Activated naive CD8-positive, alpha-beta T cell (primary cell): Measurements from ENCODE around the gene ERP29.
"Not testable (repeated sequence)": the region's sequence is repeated elsewhere in the genome, so short reads cannot be mapped to it uniquely, and the experiment has no call there.

ENCODE experiments used
- H3K27ac Mint-ChIP-seq: one replicate; pipeline ENCODE4 v1.8.0; 2021; ENCODE audit warnings: mixed read lengths
- H3K27me3 Mint-ChIP-seq: one replicate; pipeline ENCODE4 v1.8.0; 2021; ENCODE audit warnings: mixed read lengths
- H3K36me3 Mint-ChIP-seq: one replicate; pipeline ENCODE4 v1.8.0; 2021; ENCODE audit warnings: mixed read lengths
- H3K4me1 Mint-ChIP-seq: one replicate; pipeline ENCODE4 v1.8.0; 2021; ENCODE audit warnings: low read depth, mixed read lengths
- H3K4me3 Mint-ChIP-seq: one replicate; pipeline ENCODE4 v1.8.0; 2021; ENCODE audit warnings: mild to moderate bottlenecking, mixed read lengths
- H3K9me3 Mint-ChIP-seq: one replicate; pipeline ENCODE4 v1.8.0; 2021; ENCODE audit warnings: low read depth, mixed read lengths

The ERP29 gene

DNA sequence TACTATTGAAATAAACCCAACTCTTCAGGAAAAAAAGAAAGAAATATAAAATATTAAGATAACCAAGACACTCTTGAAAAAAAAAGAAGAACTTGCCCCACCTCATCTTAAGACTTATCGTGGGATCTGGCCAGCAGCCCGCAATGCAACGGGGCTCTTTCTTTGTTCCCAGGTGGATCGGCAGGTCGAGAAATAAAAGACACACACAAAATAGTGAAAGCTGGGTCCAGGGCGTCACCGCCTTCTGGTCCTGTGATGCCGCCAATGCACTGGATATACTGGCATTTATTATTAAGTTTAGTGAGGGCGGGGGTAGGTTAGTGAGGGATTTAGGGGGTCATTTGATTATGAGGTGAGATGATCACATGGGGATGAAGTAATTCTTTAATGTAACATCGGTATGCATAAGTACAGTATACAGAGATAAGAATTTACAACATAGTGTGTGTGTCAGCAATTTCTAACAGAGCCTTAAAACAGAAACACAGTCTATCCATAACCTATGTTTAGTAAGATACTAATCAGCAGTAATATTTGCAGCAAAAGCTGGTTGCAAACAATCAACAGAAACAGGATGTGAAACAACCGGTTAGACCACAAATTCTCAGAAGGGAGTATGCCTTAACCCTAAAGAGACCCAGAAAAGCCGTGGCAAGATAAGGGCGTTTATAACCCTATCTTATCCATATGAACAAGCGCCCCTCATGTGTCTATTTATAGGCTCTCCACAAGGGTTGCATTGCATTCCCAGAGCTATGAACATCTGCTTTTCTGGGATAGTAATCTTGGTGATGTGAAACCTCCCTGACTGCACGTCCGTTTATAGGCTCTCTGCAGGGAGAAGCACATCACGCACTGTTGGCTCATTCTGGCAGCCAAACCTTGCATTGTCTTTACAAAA, 18.8 kb upstream of the ERP29 start:
- not testable (repeated sequence) for H3K9me3 Mint-ChIP-seq, H3K36me3 Mint-ChIP-seq, H3K27me3 Mint-ChIP-seq
- H3K27ac Mint-ChIP-seq, result peak overlapping the region; percentile 68
- H3K4me3 Mint-ChIP-seq, result peak overlapping the region; percentile 87
- peaks cover 81% of the 10 kb centered on the region for H3K4me1 Mint-ChIP-seq

DNA sequence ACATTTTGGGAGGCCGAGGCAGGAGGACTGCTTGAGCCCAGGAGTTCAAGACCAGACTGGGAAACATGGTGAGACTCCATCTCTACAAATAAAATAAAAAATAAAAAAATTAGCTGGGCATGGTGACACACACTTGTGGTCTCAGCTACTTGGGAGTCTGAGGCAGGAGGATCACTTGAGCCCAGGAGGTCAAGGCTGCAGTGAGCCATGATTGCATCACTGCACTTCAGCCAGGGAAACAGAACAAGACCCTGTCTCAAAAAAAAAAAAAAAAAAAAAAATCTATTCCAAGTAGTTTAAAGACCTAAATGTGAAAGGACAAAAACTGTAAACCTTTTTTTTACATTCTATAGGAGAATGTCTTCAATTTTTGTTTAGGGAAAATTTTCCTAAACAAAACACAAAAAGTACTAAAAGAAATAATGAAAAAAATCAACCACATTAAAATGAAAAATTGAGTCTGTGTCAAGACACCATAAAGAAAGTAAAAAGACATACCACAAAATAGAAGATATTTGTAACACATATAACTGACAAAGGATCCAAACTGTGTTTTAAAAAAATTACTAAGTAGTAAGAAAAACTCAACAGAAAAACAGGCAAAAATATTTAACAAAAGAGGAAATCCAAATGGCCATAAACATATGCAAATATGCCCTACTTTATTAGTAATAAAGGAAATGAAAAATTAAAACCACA, 17.3 kb upstream of the ERP29 start:
- no peaks in the 10 kb centered on the region for H3K36me3 Mint-ChIP-seq
- H3K4me1 Mint-ChIP-seq, result peaks cover 87% of the 10 kb centered on the region
- no peaks in the 10 kb centered on the region for H3K27me3 Mint-ChIP-seq
- H3K9me3 Mint-ChIP-seq, result no peaks in the 10 kb centered on the region
- peak overlapping the region; percentile 22 for H3K27ac Mint-ChIP-seq
- H3K4me3 Mint-ChIP-seq, result no peak overlapping the region

DNA sequence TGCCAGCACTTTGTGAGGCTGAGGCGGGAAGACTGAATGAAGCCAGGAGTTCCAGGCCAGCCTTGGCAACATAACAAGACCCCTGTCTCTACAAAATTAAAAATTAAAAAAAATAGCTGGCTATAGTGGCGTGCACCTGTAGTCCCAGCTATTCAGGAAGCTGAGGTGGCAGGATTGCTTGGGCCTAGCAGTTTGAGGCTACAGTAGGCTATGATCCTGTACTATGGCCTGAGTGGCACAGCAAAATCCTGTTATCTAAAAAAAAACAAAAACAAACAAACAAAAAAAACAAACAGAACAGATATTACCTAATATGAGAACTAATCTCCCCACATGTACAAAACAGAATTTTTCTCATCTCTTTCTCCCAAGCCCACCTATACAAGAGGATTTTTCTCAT, 15.9 kb upstream of the ERP29 start:
- peak overlapping the region; percentile 73 for H3K27ac Mint-ChIP-seq
- no peak overlapping the region for H3K4me3 Mint-ChIP-seq
- H3K27me3 Mint-ChIP-seq, result no peaks in the 10 kb centered on the region
- H3K4me1 Mint-ChIP-seq, result peaks cover 90% of the 10 kb centered on the region
- no peaks in the 10 kb centered on the region for H3K36me3 Mint-ChIP-seq
- no peaks in the 10 kb centered on the region for H3K9me3 Mint-ChIP-seq

DNA sequence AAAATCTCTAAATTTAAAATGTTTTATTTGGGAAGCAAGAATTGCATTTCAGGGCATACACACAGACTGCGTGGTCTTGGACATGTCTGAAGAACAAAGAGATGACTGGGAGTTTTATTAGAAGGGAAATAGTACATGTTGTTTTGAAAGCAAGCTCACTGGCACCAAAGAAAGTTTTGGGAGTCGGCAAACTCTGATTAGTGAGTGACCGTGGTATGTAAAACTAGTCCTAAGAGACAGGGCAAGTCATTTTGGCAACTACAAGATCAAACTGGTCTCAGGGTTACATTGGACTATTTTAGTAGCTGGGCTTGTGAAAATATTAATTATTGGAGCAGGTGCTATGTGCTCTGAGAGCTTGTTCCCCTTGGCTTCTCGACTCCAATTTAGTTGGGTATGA, 15.2 kb upstream of the ERP29 start:
- no peak overlapping the region for H3K4me3 Mint-ChIP-seq
- H3K27ac Mint-ChIP-seq, result peak overlapping the region; percentile 81
- H3K36me3 Mint-ChIP-seq, result no peaks in the 10 kb centered on the region

DNA sequence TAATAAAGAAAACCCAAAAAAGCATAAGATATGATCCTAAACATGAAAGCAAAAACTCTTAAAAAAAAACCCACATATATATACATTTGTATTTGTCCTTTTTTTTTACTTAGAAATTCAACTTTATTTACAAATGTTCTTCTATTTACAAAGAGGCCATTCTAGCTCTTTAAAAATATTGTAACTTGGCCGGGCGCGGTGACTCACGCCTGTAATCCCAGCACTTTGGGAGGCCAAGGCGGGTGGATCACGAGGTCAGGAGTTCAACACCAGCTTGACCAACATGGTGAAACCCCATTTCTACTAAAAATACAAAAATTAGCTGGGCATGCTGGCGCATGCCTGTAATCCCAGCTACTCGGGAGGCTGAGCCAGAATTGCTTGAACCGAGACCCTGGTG, 14.1 kb upstream of the ERP29 start:
- H3K4me1 Mint-ChIP-seq, result peaks cover 83% of the 10 kb centered on the region
- H3K27me3 Mint-ChIP-seq, H3K36me3 Mint-ChIP-seq: not testable (repeated sequence)

More for the DNA sequence above, 15.2 kb upstream of the ERP29 start:
- Mint-ChIP-seq H3K9me3 (no peaks in the 10 kb centered on the region), H3K4me1 (peaks cover 89% of the 10 kb centered on the region), H3K27me3 (no peaks in the 10 kb centered on the region)

DNA sequence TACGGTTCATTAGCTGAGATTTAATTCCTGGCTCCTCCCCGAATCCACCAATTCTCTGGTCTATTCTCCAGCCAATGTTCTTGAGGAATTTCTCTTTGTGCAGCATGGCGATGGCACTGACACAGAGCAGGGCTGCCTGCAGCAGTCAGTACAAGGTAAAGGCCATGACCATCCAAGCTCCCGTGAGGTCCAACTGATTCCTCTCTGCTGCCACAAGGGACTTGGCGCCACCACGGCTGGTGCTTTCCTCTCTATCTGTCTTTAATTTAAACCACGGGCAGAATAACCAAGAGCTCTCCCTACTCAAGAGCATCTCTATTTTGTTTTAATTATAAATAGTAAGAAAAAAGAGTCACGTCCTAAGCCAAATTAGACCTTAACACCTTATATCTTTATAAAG, 12.4 kb upstream of the ERP29 start:
- H3K27me3 Mint-ChIP-seq, result no peaks in the 10 kb centered on the region
- no peaks in the 10 kb centered on the region for H3K9me3 Mint-ChIP-seq
- peak overlapping the region; percentile 93 for H3K27ac Mint-ChIP-seq
- H3K4me1 Mint-ChIP-seq, result peaks cover 80% of the 10 kb centered on the region
- peak overlapping the region; percentile 70 for H3K4me3 Mint-ChIP-seq
- no peaks in the 10 kb centered on the region for H3K36me3 Mint-ChIP-seq

More for the DNA sequence above, 14.1 kb upstream of the ERP29 start:
- not testable (repeated sequence) for H3K4me3 Mint-ChIP-seq, H3K9me3 Mint-ChIP-seq
- peak overlapping the region; percentile 81 for H3K27ac Mint-ChIP-seq

DNA sequence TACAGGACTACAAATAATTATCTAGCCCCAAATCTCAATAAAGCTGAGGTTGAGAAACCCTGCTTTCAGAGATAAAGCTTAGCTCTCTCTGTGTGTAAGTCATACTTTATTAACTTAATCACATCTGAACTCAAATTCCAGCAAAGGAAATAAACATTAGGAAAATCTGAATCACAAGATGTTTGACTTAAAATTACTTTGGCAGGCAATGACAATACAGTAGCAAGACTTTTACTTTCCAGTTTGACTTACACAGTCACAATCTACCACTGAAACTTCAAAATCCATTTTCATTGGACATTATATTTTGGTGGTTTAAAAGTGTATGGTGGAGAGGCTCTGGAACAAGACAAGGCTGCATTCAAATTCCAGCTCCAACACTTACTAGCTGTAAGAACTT, 11.7 kb upstream of the ERP29 start:
- Mint-ChIP-seq H3K27ac (peak overlapping the region; percentile 93), H3K36me3 (no peaks in the 10 kb centered on the region), H3K9me3 (no peaks in the 10 kb centered on the region), H3K4me3 (peak overlapping the region; percentile 73), H3K4me1 (peaks cover 80% of the 10 kb centered on the region), H3K27me3 (no peaks in the 10 kb centered on the region)

DNA sequence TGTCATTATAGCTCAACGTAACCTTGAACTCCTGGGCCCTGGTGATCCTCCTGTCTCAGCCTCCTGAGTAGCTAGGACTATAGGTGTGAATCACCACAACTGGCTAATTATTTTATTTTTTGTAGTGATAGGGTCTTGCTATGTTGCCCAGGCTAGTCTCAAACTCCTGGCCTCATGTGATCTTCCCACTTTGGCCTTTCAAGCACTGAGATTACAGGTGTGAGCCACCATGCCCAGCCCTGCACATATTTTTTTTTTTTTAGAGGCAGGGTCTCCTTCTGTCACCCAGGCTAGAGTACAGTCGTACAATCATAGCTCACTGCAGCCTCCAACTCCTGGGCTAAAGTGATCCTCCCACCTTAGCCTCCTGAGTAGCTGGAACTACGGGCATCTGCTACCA, 9.2 kb upstream of the ERP29 start:
- H3K27me3 Mint-ChIP-seq, result no peaks in the 10 kb centered on the region
- H3K27ac Mint-ChIP-seq, result peak overlapping the region; percentile 10
- H3K4me1 Mint-ChIP-seq, result peaks cover 64% of the 10 kb centered on the region
- no peak overlapping the region for H3K4me3 Mint-ChIP-seq
- peaks cover 1% of the 10 kb centered on the region for H3K36me3 Mint-ChIP-seq
- no peaks in the 10 kb centered on the region for H3K9me3 Mint-ChIP-seq

DNA sequence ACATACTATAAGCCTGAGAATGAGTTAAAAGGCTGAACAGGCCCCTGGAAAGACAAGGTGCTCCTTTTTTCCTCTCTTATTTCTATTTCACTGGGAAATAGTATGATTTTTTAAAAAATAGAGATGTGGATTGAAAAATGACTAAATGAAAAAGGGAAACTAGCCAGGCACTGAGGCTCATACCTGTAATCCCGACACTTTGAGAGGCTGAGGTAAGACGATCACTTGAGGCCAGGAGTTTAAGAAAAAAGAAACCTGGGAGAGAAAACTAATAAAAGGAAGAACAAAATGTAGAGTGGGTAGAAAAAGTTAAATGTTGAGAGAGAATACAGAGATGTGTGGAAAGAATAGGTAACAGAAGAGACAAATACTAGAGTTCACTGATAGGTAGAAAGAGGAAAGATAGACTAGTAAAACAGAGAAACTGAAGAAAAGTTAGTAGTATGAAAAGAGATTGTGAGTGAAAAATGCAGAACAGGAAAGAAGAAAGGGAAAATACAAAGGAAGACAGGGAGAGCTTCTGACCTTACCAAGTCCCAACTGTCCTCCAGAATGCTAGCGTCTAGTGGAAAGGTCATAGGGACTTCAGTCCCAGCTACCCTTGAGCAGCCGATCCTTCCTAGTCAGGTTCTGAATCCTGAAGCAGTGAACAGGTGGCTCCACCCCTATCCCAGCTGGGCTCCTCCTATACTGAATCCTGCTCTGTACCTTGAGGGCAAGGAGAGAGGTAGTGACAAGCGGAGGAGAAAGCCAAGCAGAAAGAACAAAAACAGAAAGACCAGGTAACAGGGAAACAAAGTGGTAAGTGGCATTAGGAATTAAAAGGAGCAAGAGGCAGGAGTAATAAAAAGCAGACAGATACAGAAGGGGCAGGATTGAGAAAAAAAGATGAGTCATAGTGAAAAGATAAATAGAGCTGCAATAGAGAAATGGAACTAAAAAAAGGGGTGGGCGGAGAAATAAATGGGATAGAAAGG, 7.5 kb upstream of the ERP29 start:
- Mint-ChIP-seq H3K4me1 (peaks cover 58% of the 10 kb centered on the region), H3K27ac (peak overlapping the region; percentile 77), H3K4me3 (no peak overlapping the region), H3K9me3 (no peaks in the 10 kb centered on the region), H3K36me3 (peaks cover 3% of the 10 kb centered on the region), H3K27me3 (no peaks in the 10 kb centered on the region)

DNA sequence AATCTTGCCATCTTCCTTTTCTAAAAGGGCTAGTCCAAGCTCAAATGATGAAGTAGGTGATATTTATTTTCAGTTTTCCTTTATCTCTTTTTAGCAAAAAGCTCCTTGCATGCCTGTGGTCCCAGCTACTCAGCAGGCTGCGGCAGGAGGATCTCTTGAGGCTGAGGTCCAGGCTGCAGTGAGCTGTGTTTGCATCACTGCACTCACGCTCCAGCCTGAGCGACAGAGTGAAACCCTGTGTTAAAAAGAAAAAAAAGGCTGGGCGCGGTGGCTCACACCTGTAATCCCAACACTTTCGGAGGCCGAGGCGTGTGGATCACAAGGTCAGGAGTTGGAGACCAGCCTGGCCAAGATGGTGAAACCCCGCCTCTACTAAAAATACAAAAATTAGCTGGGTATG, 5.3 kb upstream of the ERP29 start:
- Mint-ChIP-seq H3K27ac (peak overlapping the region; percentile 64), H3K4me3 (no peak overlapping the region), H3K27me3 (no peaks in the 10 kb centered on the region), H3K4me1 (peaks cover 54% of the 10 kb centered on the region), H3K9me3 (peaks cover 5% of the 10 kb centered on the region), H3K36me3 (peaks cover 8% of the 10 kb centered on the region)

DNA sequence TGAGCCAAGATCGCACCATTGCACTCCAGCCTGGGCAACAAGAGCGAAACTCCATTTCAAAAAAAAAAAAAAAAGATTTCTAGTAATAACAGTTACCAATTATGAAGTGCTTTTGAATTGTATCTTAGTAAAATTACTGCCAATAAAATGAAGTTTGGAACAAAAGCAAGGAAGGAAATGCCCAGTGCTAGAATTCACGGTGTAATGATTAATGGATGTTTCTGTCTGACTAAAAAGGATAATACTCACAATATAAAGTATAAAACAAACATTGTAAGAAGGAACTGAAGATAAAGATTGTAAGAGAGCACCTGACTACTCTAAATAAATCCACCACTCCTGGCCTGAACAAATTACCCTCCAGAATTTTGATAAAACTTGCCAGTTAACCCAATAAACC, 4.3 kb upstream of the ERP29 start:
- H3K4me3 Mint-ChIP-seq, result no peak overlapping the region
- peak overlapping the region; percentile 83 for H3K27ac Mint-ChIP-seq

DNA sequence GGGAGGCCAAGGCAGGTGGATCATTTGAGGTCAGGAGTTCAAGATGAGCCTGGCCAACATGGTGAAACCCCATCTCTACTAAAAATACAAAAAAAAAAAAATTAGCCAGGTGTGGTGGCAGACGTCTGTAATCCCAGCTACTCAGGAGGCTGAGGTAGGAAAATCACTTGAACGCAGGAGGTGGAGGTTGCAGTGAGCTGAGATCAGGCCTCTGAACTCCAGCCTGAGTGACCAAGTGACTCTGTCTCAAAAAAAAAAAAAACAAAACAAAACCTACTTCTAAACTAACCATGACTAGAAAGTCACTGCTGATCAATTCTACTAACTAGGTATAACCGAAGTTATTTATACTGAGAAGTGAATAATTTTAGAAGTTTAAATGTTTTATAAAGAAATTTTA, 3.6 kb upstream of the ERP29 start:
- peak overlapping the region; percentile 13 for H3K27ac Mint-ChIP-seq
- H3K4me3 Mint-ChIP-seq, result not testable (repeated sequence)
- H3K4me1 Mint-ChIP-seq, result peaks cover 53% of the 10 kb centered on the region

More for the DNA sequence above, 4.3 kb upstream of the ERP29 start:
- Mint-ChIP-seq H3K36me3 (peaks cover 8% of the 10 kb centered on the region), H3K4me1 (peaks cover 48% of the 10 kb centered on the region), H3K27me3 (no peaks in the 10 kb centered on the region), H3K9me3 (peaks cover 5% of the 10 kb centered on the region)

DNA sequence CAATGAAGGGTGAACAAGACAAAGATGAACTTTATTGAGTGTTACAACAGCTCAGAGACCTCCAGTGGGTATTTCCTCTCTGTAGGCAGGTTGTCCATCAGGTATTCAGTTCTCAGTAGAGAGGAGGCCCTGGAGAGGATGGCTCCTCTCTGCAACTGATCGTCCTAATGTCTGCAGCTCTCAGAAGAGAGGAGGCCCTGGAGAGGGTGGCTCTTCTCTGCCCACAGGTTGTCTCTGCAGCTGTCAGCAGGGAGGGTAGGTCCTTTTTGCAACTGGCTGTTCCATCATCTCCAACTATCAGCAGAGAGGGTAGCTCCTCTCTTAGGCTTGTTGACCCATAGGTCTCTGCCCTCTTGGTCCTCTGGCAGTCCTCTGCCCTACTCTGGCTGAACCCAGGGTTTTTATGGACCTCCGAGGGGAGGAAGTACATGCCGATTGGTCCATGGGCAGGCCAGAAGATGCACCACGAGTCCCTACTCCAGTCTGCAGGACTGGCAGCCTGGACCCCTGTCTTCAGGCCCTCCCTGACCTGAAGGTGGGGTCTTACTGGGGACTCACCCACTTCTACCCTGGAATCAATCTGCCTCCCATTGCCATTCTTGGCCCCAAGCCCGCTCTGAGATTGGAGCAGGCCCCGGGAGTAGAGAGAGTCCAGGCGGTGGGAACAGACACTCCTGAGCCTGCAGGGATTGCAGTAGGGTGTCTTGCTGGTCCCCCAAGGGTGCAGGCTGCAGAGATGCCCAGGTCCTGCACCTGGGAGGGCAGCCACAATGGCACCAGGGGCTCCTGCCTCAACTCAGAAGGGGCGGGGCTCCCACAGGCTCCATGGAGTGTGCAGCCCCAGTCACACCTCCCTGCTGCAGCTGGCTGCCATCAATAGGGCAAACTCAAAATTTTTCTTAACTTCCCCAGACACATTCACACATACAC, 2.5 kb upstream of the ERP29 start:
- Mint-ChIP-seq H3K4me1 (peaks cover 50% of the 10 kb centered on the region), H3K9me3 (peaks cover 5% of the 10 kb centered on the region), H3K27ac (peak overlapping the region; percentile 98), H3K4me3 (peak overlapping the region; percentile 97), H3K36me3 (peaks cover 11% of the 10 kb centered on the region), H3K27me3 (no peaks in the 10 kb centered on the region)

More for the DNA sequence above, 3.6 kb upstream of the ERP29 start:
- H3K9me3 Mint-ChIP-seq, H3K27me3 Mint-ChIP-seq, H3K36me3 Mint-ChIP-seq: not testable (repeated sequence)

DNA sequence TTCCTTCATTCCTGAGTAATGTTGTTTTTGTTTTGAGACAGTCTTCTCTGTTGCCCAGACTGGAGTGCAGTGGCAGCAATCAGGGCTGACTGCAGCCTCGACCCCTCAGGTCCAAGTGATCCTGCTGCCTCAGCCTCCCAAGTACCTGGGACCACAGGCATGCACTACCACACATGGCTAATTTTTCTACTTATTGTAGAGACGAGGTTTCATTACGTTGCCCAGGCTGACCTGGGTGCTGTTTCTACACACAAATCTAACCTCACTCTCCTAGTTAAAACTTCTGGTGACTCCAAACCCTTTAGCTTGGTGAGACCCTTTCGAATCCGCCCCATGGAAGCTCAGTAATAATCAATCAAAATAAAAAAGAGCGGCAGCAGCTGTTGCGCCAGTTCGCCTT, 1.5 kb upstream of the ERP29 start:
- peaks cover 50% of the 10 kb centered on the region for H3K4me1 Mint-ChIP-seq
- peaks cover 5% of the 10 kb centered on the region for H3K9me3 Mint-ChIP-seq
- peak overlapping the region; percentile 97 for H3K4me3 Mint-ChIP-seq
- H3K36me3 Mint-ChIP-seq, result peaks cover 18% of the 10 kb centered on the region
- H3K27me3 Mint-ChIP-seq, result no peaks in the 10 kb centered on the region
- peak overlapping the region; percentile 98 for H3K27ac Mint-ChIP-seq
